HG03442 (cell line): Measurements from ENCODE around the gene SCAMP4.

Experiments used
- ATAC-seq: cut with Tn5 transposase; IDR thresholded peaks from one replicate; pipeline ENCODE4 v1.9.1; 2021; ENCODE audit warnings: mild to moderate bottlenecking, moderate library complexity; ENCODE audit not compliant: unreplicated experiment

The SCAMP4 gene

GRCh38 chr19:1936916-1937610 lies 31.9 kb downstream of the SCAMP4 start:
- no peak for ATAC-seq

- no peak for ATAC-seq
These were observed 32.9 kb downstream of the SCAMP4 start for GRCh38 chr19:1938071-1938470.

- ATAC-seq = peak; percentile 15
These were observed 36.2 kb downstream of the SCAMP4 start, which contains the start of gene CSNK1G2 for GRCh38 chr19:1941146-1942077. Gene CSNK1G2, plus strand, starts transcription at chr19:1941172. Its CDS starts 28,601 bp downstream, at chr19:1969773.

GRCh38 chr19:1942078-1942933 lies 37.1 kb downstream of the SCAMP4 start:
- no peak for ATAC-seq

GRCh38 chr19:1942934-1943555 lies 37.8 kb downstream of the SCAMP4 start:
- ATAC-seq = no peak

GRCh38 chr19:1943661-1944087 lies 38.5 kb downstream of the SCAMP4 start:
- ATAC-seq = no peak

GRCh38 chr19:1944088-1944915 lies 39.1 kb downstream of the SCAMP4 start:
- ATAC-seq = no peak

- ATAC-seq = no peak
These were observed 39.8 kb downstream of the SCAMP4 start for GRCh38 chr19:1944916-1945561.

GRCh38 chr19:1945899-1946298 lies 40.7 kb downstream of the SCAMP4 start:
- ATAC-seq = no peak

- no peak for ATAC-seq
These were observed 42.5 kb downstream of the SCAMP4 start for GRCh38 chr19:1947651-1948209.

- no peak for ATAC-seq
These were observed 44.3 kb downstream of the SCAMP4 start for GRCh38 chr19:1949304-1950101.

- no peak for ATAC-seq
These were observed 45.4 kb downstream of the SCAMP4 start for GRCh38 chr19:1950640-1951039.

- no peak for ATAC-seq
These were observed 47.4 kb downstream of the SCAMP4 start for GRCh38 chr19:1952635-1953034.

GRCh38 chr19:1953037-1953436 lies 47.8 kb downstream of the SCAMP4 start:
- no peak for ATAC-seq

- no peak for ATAC-seq
These were observed 48.4 kb downstream of the SCAMP4 start for GRCh38 chr19:1953441-1954094.

GRCh38 chr19:1954532-1954933 lies 49.3 kb downstream of the SCAMP4 start:
- no peak for ATAC-seq
